ENCODE results near the gene PLAAT1.

Gene PLAAT1

GRCh38 chr3:193253986-193254660 is 13.1 kb downstream of the PLAAT1 start:
- DNase-seq, result no peak

DNA sequence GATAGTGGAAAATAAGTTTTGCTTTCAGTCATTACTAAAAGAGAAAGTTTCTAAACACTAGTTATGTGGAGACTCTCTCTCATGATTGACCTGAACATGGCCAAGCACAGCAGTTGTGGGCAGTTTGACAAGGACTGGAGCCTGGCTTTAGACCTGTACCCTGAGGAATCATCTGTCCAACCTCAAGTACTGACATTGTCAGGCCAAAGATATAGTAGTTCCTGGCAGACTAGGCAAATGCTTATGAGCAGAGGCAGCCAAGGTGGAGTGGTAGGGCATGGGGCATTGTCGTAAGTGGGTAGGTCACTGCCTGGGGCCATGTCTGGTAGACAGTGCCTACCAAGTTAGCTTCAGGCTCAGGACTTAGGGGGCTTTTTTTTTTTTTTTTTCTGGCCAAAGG is 20.9 kb downstream of the PLAAT1 start:
- no peak for DNase-seq

GRCh38 chr3:193262707-193263106 is 21.7 kb downstream of the PLAAT1 start:
- no peak for DNase-seq

DNA sequence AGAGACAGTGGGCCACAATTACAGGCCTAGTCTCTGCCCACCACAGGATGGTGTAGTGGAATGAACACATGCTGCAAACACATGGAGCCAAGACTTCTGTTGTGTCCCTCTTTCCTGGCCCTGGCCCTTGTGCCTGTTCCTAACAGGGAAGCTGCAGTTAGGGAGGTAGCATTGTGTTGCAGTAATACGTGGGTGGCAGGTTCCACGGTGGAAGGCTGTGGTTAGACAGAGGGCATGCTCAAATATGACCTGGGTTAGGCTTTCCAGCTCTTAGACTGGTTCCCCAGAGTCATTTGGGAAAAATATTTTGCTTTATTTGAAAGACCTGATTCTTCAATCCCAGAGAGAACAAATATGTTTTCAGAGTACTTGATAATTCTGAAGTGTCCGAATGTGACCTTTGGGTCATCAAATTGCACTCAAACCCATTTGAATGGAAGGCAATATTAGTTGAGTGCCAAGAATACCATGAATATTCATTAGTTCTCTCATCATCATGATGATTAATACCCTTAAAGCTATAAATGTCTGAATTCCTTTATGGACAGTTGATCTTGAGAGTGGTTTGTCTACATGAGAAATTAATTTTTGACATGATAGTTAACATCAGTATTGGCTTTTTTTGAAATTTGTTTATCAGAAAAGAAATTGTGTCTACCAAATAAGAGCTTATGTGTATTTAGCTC is 28.5 kb downstream of the PLAAT1 start:
- no peak for DNase-seq

DNA sequence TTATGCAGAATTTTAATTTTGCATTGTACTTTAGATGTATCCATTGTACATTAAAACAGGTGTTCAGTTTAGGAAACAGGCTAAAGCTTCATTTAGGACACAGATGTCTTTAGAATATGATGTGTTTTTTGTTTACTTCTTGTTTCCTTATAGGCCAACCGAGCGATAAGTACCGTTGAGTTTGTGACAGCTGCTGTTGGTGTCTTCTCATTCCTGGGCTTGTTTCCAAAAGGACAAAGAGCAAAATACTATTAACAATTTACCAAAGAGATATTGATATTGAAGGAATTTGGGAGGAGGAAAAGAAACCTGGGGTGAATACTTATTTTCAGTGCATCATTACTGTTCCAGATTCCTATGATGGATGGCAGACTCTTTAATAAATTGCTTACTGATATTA is 29.4 kb downstream of the PLAAT1 start:
- no peak for DNase-seq

GRCh38 chr3:193271101-193271840 is 30.2 kb downstream of the PLAAT1 start:
- no peak for DNase-seq

GRCh38 chr3:193292386-193292785 is 51.4 kb downstream of the PLAAT1 start:
- DNase-seq, result no peak

DNA sequence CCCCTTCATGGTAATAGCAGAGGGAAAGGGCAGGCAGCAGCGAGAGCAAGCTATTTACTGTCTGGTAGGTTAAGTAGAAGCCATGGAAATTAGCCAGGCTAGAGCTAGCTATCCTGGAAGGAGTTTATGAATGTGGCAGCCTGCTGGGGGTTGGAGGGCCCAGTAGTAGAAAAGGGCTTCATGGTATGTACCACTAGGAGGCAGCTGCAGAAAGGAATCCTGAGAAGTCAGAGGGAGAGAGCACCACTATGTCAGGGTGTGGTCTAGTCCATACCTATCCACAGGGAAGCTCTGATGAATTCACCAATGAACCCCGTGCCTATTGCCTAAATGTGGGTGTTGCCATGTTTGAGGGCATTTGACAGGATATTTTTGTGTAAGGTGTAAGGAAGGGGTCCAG is 55.0 kb downstream of the PLAAT1 start:
- DNase-seq, result no peak

GRCh38 chr3:193297421-193297820 is 56.4 kb downstream of the PLAAT1 start:
- peak; percentile 3 for DNase-seq

GRCh38 chr3:193301433-193301832 is 60.4 kb downstream of the PLAAT1 start:
- DNase-seq, result no peak

- DNase-seq, result no peak
Observed at GRCh38 chr3:193305356-193305755, 64.3 kb downstream of the PLAAT1 start.

- DNase-seq, result no peak
Observed at GRCh38 chr3:193310914-193311723, 70.1 kb downstream of the PLAAT1 start.

DNA sequence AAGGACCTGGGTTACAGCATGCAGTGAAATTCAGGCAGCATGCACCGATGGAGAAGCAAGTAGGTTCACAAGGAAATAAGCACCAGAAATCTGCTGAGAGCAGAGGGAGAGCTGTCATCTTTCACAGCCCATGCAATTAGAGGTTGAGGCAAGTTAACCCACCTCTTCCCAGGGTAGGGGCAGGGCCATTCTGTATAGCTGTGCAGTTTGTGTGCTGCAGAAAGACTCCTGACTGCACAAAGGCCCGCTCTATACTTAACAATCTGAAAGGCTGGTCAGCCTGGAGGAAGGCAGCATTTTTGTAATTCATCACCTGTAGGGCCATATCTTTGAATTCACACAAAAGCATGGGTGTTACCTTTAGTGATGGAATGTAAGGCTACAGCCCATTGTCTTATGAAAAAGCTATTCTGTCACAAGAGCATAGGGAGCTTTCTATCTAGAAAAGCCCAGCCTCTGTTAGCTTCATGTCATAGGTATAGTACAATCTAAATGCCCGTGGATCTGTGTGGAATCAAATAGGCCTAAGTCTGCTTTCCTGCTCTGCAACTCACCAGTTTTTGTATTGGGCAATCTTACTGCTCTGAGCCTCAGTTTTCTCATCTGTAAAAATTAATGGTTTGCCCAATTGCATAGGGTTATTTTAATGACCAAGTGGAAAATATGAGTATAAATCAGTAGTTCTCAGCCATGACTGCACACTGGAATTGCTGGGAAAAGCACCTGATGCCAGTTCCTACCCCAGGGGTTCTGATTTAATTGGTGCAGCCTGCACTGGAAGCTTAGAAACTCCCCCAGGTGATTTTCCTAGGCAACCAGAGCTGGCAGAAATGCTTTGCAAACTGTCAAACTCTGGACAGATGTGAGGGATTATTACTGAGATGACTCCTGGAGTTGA is 72.3 kb downstream of the PLAAT1 start:
- no peak for DNase-seq

- DNase-seq, result no peak
Observed at GRCh38 chr3:193314161-193314560, 73.1 kb downstream of the PLAAT1 start.

DNA sequence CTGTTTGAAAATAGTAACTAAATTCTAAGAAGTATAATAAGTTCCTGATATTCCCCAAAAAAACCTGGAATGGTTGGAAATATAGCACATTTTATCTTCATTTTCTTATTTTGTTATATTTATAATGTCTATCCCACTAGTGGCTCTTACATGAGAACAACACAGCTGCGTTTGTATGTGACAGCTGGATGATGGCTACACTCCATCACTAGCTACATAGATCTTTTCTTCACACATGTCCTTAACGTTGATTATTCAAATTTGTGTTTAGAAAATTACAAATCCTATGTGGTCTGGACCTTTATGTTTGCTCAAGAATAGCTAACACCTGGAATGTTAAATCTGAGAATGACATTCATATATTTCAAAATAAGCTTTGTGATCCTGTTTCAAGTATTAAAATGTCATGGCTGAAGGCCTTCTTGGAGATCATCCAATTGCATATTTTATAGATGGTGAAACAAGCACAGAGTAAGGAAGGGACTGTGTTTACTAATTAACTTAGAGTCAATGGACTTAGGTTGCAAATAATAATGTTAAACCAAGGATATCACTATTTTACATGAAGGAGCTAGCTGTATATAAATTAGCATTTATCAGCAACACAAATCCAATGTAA is 76.8 kb downstream of the PLAAT1 start:
- no peak for DNase-seq

All from fibroblast of skin of scalp (primary cell).